Fibroblast of lung (primary cell): ENCODE measurements around the gene LEPROT.

ENCODE experiments used
- CTCF ChIP-seq, 2 donors: IDR thresholded peaks in 1 of 2; conservative IDR thresholded peaks in 1 of 2; 1 replicate in 1 of 2; 2 replicates in 1 of 2; pipeline ENCODE4 v1.5.1; 2011 to 2012; ENCODE audit warnings: low read length in 2 of 2, control low read depth in 1 of 2, inconsistent platforms in 1 of 2, low read depth in 1 of 2, mild to moderate bottlenecking in 1 of 2
- EZH2 ChIP-seq: IDR thresholded peaks from 2 replicates; pipeline ENCODE4 v1.5.1; 2012; ENCODE audit warnings: low read length, control low read depth, mild to moderate bottlenecking; ENCODE audit errors: missing control alignments

DNA sequence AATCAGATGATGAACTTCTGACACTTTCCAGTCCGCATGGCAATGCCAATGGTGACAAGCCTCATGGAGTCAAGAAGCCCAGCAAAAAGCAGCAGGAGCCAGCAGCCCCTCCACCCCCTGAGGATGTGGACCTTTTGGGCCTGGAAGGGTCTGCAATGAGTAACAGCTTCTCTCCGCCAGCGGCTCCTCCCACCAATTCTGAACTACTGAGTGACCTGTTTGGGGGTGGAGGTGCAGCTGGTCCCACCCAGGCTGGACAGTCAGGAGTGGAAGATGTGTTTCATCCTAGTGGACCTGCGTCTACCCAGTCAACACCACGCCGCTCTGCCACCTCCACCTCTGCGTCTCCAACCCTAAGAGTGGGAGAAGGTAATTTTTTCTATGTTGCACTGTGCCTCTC, 28.0 kb upstream of the LEPROT start:
- no peak for TF ChIP-seq CTCF (conservative IDR thresholded peaks at IDR 0.05 in 1 of 2, IDR thresholded peaks at IDR 0.05 in 1 of 2; ENCODE audit: low read depth in 1 of 2, low read length in 2 of 2)
- no peak for TF ChIP-seq EZH2
